ENCODE measurements around the gene POLR1G. TPM values are rescaled to one million over a fixed set of nuclear protein-coding genes. Genes with fewer than 3 reads are reported as not detected.

The POLR1G gene
- total and polyA plus RNA-seq, 2 experiments from 2014 or later = 33.0 to 85.9 TPM

DNA sequence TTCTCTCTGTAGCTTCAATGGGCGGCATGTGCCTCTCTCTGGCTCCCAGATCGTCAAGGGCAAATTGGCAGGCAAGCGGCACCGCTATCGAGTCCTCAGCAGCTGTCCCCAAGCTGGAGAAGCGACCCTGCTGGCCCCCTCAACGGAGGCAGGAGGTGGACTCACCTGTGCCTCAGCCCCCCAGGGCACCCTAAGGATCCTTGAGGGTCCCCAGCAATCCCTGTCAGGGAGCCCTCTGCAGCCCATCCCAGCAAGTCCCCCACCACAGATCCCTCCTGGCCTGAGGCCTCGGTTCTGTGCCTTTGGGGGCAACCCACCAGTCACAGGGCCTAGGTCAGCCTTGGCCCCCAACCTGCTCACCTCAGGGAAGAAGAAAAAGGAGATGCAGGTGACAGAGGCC, 1.7 kb downstream of the POLR1G start (continued):
- TF ChIP-seq, protein P1, sequence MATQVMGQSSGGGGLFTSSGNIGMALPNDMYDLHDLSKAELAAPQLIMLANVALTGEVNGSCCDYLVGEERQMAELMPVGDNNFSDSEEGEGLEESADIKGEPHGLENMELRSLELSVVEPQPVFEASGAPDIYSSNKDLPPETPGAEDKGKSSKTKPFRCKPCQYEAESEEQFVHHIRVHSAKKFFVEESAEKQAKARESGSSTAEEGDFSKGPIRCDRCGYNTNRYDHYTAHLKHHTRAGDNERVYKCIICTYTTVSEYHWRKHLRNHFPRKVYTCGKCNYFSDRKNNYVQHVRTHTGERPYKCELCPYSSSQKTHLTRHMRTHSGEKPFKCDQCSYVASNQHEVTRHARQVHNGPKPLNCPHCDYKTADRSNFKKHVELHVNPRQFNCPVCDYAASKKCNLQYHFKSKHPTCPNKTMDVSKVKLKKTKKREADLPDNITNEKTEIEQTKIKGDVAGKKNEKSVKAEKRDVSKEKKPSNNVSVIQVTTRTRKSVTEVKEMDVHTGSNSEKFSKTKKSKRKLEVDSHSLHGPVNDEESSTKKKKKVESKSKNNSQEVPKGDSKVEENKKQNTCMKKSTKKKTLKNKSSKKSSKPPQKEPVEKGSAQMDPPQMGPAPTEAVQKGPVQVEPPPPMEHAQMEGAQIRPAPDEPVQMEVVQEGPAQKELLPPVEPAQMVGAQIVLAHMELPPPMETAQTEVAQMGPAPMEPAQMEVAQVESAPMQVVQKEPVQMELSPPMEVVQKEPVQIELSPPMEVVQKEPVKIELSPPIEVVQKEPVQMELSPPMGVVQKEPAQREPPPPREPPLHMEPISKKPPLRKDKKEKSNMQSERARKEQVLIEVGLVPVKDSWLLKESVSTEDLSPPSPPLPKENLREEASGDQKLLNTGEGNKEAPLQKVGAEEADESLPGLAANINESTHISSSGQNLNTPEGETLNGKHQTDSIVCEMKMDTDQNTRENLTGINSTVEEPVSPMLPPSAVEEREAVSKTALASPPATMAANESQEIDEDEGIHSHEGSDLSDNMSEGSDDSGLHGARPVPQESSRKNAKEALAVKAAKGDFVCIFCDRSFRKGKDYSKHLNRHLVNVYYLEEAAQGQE (IDR thresholded peaks at IDR 0.05; ENCODE audit: unreplicated experiment) = no peak
- TF ChIP-seq JUNB (IDR thresholded peaks at IDR 0.05; ENCODE audit: unreplicated experiment) (no peak), ZNF114 (CRISPR knock-in tag; IDR thresholded peaks at IDR 0.05) (no peak), NANOG (IDR thresholded peaks at IDR 0.05; ENCODE audit: borderline replicate concordance) (no peak), POLR2AphosphoS5 (IDR thresholded peaks at IDR 0.05; ENCODE audit: low read depth) (no peak), EZH2 (IDR thresholded peaks at IDR 0.05; ENCODE audit: low read depth, unreplicated experiment) (no peak), EZH2phosphoT487 (IDR thresholded peaks at IDR 0.05; ENCODE audit: unreplicated experiment) (no peak)
- TF ChIP-seq, protein P2, sequence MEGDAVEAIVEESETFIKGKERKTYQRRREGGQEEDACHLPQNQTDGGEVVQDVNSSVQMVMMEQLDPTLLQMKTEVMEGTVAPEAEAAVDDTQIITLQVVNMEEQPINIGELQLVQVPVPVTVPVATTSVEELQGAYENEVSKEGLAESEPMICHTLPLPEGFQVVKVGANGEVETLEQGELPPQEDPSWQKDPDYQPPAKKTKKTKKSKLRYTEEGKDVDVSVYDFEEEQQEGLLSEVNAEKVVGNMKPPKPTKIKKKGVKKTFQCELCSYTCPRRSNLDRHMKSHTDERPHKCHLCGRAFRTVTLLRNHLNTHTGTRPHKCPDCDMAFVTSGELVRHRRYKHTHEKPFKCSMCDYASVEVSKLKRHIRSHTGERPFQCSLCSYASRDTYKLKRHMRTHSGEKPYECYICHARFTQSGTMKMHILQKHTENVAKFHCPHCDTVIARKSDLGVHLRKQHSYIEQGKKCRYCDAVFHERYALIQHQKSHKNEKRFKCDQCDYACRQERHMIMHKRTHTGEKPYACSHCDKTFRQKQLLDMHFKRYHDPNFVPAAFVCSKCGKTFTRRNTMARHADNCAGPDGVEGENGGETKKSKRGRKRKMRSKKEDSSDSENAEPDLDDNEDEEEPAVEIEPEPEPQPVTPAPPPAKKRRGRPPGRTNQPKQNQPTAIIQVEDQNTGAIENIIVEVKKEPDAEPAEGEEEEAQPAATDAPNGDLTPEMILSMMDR (conservative IDR thresholded peaks at IDR 0.05; ENCODE audit: low read depth in 2 of 2) = no peak
- TF ChIP-seq, protein P3, sequence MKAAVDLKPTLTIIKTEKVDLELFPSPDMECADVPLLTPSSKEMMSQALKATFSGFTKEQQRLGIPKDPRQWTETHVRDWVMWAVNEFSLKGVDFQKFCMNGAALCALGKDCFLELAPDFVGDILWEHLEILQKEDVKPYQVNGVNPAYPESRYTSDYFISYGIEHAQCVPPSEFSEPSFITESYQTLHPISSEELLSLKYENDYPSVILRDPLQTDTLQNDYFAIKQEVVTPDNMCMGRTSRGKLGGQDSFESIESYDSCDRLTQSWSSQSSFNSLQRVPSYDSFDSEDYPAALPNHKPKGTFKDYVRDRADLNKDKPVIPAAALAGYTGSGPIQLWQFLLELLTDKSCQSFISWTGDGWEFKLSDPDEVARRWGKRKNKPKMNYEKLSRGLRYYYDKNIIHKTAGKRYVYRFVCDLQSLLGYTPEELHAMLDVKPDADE (IDR thresholded peaks at IDR 0.05) = no peak

DNA sequence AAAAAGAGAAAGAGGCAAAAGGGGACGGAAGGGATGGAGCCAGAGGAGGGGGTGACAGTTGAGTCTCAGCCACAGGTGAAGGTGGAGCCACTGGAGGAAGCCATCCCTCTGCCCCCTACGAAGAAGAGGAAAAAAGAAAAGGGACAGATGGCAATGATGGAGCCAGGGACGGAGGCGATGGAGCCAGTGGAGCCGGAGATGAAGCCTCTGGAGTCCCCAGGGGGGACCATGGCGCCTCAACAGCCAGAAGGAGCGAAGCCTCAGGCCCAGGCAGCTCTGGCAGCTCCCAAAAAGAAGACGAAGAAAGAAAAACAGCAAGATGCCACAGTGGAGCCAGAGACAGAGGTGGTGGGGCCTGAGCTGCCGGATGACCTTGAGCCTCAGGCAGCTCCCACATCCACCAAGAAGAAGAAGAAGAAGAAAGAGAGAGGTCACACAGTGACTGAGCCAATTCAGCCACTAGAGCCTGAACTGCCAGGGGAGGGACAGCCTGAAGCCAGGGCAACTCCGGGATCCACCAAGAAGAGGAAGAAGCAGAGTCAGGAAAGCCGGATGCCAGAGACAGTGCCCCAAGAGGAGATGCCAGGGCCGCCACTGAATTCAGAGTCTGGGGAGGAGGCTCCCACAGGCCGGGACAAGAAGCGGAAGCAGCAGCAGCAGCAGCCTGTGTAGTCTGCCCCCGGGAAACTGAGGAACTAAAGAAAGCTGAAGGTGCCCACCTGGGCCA, 2.5 kb downstream of the POLR1G start:
- no peak overlapping the region; the same call in 2 of the 3 replicates for H3K4me3 Mint-ChIP-seq
- H3K36me3 Mint-ChIP-seq (ENCODE audit: low read depth) = peaks cover 50% of the 10 kb centered on the region
- Histone ChIP-seq H3F3A (replicated peaks; ENCODE audit: low read depth) (0 out of 2 replicates have a peak, but pooled peaks cover 16% of the 10 kb centered on the region), H2AFZ (no peak overlapping the region), H3K79me2 (replicated peaks; ENCODE audit: insufficient read depth) (peaks cover 13% of the 10 kb centered on the region), H4K20me1 (replicated peaks; ENCODE audit: insufficient read depth) (no peaks in the 10 kb centered on the region; the same call in 1 of the 2 replicates), H3K27me3 (ENCODE audit: insufficient read depth) (0 out of 2 replicates have a peak, but pooled peaks cover 1% of the 10 kb centered on the region), H3K4me1 (ENCODE audit: insufficient read depth) (peaks cover 6% of the 10 kb centered on the region), H3K36me3 (ENCODE audit: insufficient read depth) (no peaks in the 10 kb centered on the region), H3K4me2 (no peak overlapping the region), H3K9me2 (ENCODE audit: insufficient read depth) (no peaks in the 10 kb centered on the region), H3K27ac (ENCODE audit: low read depth) (no peak overlapping the region), H3K4me3 (no peak overlapping the region)
- no peak for ATAC-seq
- no peak for DNase-seq (ENCODE audit: low spot score)
- H3K4me1 Mint-ChIP-seq = peaks cover 10% of the 10 kb centered on the region; the same call in 2 of the 3 replicates
- H3K27ac Mint-ChIP-seq = no peak overlapping the region
- no peaks in the 10 kb centered on the region; the same call in 2 of the 3 replicates for H3K9me3 Mint-ChIP-seq
- H3K27me3 Mint-ChIP-seq (ENCODE audit: insufficient read depth, low read depth, poor library complexity) = peaks cover 26% of the 10 kb centered on the region
- TF ChIP-seq CREB1 (CRISPR knock-in tag; IDR thresholded peaks at IDR 0.05; ENCODE audit: low read depth) (no peak), STAT1 (IDR thresholded peaks at IDR 0.05; ENCODE audit: unreplicated experiment) (no peak), ZNF331 (CRISPR knock-in tag; IDR thresholded peaks at IDR 0.05; ENCODE audit: low read depth) (no peak), EZH2 (IDR thresholded peaks at IDR 0.05; ENCODE audit: low read depth, unreplicated experiment) (no peak), POLR2AphosphoS5 (IDR thresholded peaks at IDR 0.05; ENCODE audit: low read depth) (no peak), ZNF114 (CRISPR knock-in tag; IDR thresholded peaks at IDR 0.05) (no peak)
- TF ChIP-seq, protein P3 (IDR thresholded peaks at IDR 0.05) = no peak
- TF ChIP-seq, protein P1 (IDR thresholded peaks at IDR 0.05; ENCODE audit: unreplicated experiment) = no peak
- TF ChIP-seq, protein P2 (conservative IDR thresholded peaks at IDR 0.05; ENCODE audit: low read depth in 2 of 2) = no peak
